WTC11 (cell line): Measurements from ENCODE around the gene SPTLC2. TPM values are rescaled to one million over a fixed set of nuclear protein-coding genes. Genes with fewer than 3 reads are reported as not detected.

ENCODE experiments used
- ATAC-seq: fragments of 200-7000 bp; cut with Tn5 transposase; 2 replicates; pipeline ENCODE4 v1.10.0; 2021; ENCODE audit warnings: mild to moderate bottlenecking, moderate library complexity
- CTCF ChIA-PET: fragments of 300-600 bp; sonication (Branson Sonifier 250); formaldehyde crosslinking; loops from one replicate; lab custom pipeline; 2021; ENCODE audit warnings: antibody characterized with exemption; lab: Charles Lee
- POLR2A ChIA-PET: fragments of 350-600 bp; sonication (Branson Sonifier 250); formaldehyde crosslinking; loops from one replicate; lab custom pipeline; 2021; ENCODE audit warnings: antibody characterized with exemption; lab: Charles Lee
- DNase-seq: peaks from one replicate; pipeline ENCODE4 v3.0.0; 2021; ENCODE audit warnings: low spot score
- H3K27ac Mint-ChIP-seq: 2 replicates; pipeline ENCODE4 v1.8.0; 2021; ENCODE audit warnings: mixed read lengths
- H3K27me3 Mint-ChIP-seq: 2 replicates; pipeline ENCODE4 v1.8.0; 2021; ENCODE audit warnings: low read depth, mild to moderate bottlenecking, moderate library complexity, mixed read lengths
- H3K36me3 Mint-ChIP-seq: 2 replicates; pipeline ENCODE4 v1.8.0; 2021; ENCODE audit warnings: mixed read lengths
- H3K4me1 Mint-ChIP-seq: 2 replicates; pipeline ENCODE4 v1.8.0; 2022; ENCODE audit warnings: mixed read lengths
- H3K4me3 Mint-ChIP-seq: 2 replicates; pipeline ENCODE4 v1.8.0; 2021; ENCODE audit warnings: mild to moderate bottlenecking, moderate library complexity, mixed read lengths
- H3K9me3 Mint-ChIP-seq: 2 replicates; pipeline ENCODE4 v1.8.0; 2021; ENCODE audit warnings: mixed read lengths
- AR ChIP-seq: fragments of 250-450 bp; sonication (Bioruptor Pico); IDR thresholded peaks from 2 replicates; pipeline ENCODE4 v1.9.0; 2021; ENCODE audit warnings: mild to moderate bottlenecking
- ATF1 ChIP-seq: sonication (generic); formaldehyde crosslinking; IDR thresholded peaks from 2 replicates; pipeline ENCODE4 v1.8.1; 2023; ENCODE audit warnings: mild to moderate bottlenecking, moderate library complexity, missing genetic modification reagents
- FOXK1 ChIP-seq: sonication (generic); formaldehyde crosslinking; IDR thresholded peaks from 2 replicates; pipeline ENCODE4 v1.8.0; 2022; ENCODE audit warnings: mild to moderate bottlenecking, moderate library complexity, missing genetic modification reagents
- GTF2I ChIP-seq: fragments of 250-450 bp; sonication (Bioruptor Pico); conservative IDR thresholded peaks from 2 replicates; pipeline ENCODE4 v1.4.0; 2021; ENCODE audit warnings: mild to moderate bottlenecking
- JAZF1 ChIP-seq: fragments of 250-450 bp; sonication (Bioruptor Pico); IDR thresholded peaks from 2 replicates; pipeline ENCODE4 v1.9.0; 2021; ENCODE audit warnings: moderate library complexity, mild to moderate bottlenecking, inconsistent platforms
- NFATC4 ChIP-seq: fragments of 250-450 bp; sonication (Bioruptor Pico); IDR thresholded peaks from 2 replicates; pipeline ENCODE4 v1.9.0; 2021; ENCODE audit warnings: mild to moderate bottlenecking
- NFYB ChIP-seq: sonication (generic); formaldehyde crosslinking; conservative IDR thresholded peaks from 2 replicates; pipeline ENCODE4 v1.8.0; 2022; ENCODE audit warnings: low read depth, missing genetic modification reagents
- RELA ChIP-seq: sonication (generic); formaldehyde crosslinking; IDR thresholded peaks from 2 replicates; pipeline ENCODE4 v1.8.1; 2022; ENCODE audit warnings: missing genetic modification reagents, mild to moderate bottlenecking, borderline replicate concordance
- RORB ChIP-seq: fragments of 250-450 bp; sonication (Bioruptor Pico); IDR thresholded peaks from 2 replicates; pipeline ENCODE4 v1.9.0; 2021; ENCODE audit warnings: mild to moderate bottlenecking
- SMAD3 ChIP-seq: sonication (generic); formaldehyde crosslinking; IDR thresholded peaks from 2 replicates; pipeline ENCODE4 v1.8.0; 2022; ENCODE audit warnings: missing genetic modification reagents, mild to moderate bottlenecking, borderline replicate concordance
- ZBTB21 ChIP-seq: sonication (generic); formaldehyde crosslinking; IDR thresholded peaks from 2 replicates; pipeline ENCODE4 v1.8.1; 2023; ENCODE audit warnings: mild to moderate bottlenecking, missing genetic modification reagents, borderline replicate concordance
- ZNF232 ChIP-seq: sonication (generic); formaldehyde crosslinking; IDR thresholded peaks from 2 replicates; pipeline ENCODE4 v1.8.0; 2022; ENCODE audit warnings: mild to moderate bottlenecking, missing genetic modification reagents
- ZNF396 ChIP-seq: fragments of 250-450 bp; sonication (Bioruptor Pico); IDR thresholded peaks from 2 replicates; pipeline ENCODE4 v1.8.0; 2021; ENCODE audit warnings: mild to moderate bottlenecking, moderate library complexity, borderline replicate concordance
- total RNA-seq: library from RNA; stranded (reverse); gene quantifications from 3 replicates; pipeline ENCODE4 v1.2.3, GENCODE V29; 2021
- TF ChIP-seq, protein P1 (sequence below): sonication (generic); formaldehyde crosslinking; IDR thresholded peaks from 2 replicates; pipeline ENCODE4 v1.8.1; 2022; ENCODE audit warnings: mild to moderate bottlenecking, missing genetic modification reagents, moderate library complexity, borderline replicate concordance
- TF ChIP-seq, protein P2 (sequence below): sonication (generic); formaldehyde crosslinking; IDR thresholded peaks from 2 replicates; pipeline ENCODE4 v1.8.1; 2023; ENCODE audit warnings: mild to moderate bottlenecking, missing genetic modification reagents
- TF ChIP-seq, protein P3 (sequence below): sonication (generic); formaldehyde crosslinking; IDR thresholded peaks from 2 replicates; pipeline ENCODE4 v1.8.0; 2023; ENCODE audit warnings: missing genetic modification reagents, mild to moderate bottlenecking, borderline replicate concordance
- TF ChIP-seq, protein P4 (sequence below): sonication (generic); formaldehyde crosslinking; IDR thresholded peaks from 2 replicates; pipeline ENCODE4 v1.8.1; 2022; ENCODE audit warnings: low read depth, missing genetic modification reagents, borderline replicate concordance

SPTLC2 gene
- total RNA-seq, 1 experiment from 2014 or later: 40.1 TPM

- TF ChIP-seq, protein P1, sequence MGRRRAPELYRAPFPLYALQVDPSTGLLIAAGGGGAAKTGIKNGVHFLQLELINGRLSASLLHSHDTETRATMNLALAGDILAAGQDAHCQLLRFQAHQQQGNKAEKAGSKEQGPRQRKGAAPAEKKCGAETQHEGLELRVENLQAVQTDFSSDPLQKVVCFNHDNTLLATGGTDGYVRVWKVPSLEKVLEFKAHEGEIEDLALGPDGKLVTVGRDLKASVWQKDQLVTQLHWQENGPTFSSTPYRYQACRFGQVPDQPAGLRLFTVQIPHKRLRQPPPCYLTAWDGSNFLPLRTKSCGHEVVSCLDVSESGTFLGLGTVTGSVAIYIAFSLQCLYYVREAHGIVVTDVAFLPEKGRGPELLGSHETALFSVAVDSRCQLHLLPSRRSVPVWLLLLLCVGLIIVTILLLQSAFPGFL (CRISPR knock-in tag): no peak
- TF ChIP-seq ATF1 (CRISPR knock-in tag) (no peak), ZNF396 (CRISPR knock-in tag) (no peak), SMAD3 (CRISPR knock-in tag) (no peak), RELA (CRISPR knock-in tag) (no peak)
- TF ChIP-seq, protein P2, sequence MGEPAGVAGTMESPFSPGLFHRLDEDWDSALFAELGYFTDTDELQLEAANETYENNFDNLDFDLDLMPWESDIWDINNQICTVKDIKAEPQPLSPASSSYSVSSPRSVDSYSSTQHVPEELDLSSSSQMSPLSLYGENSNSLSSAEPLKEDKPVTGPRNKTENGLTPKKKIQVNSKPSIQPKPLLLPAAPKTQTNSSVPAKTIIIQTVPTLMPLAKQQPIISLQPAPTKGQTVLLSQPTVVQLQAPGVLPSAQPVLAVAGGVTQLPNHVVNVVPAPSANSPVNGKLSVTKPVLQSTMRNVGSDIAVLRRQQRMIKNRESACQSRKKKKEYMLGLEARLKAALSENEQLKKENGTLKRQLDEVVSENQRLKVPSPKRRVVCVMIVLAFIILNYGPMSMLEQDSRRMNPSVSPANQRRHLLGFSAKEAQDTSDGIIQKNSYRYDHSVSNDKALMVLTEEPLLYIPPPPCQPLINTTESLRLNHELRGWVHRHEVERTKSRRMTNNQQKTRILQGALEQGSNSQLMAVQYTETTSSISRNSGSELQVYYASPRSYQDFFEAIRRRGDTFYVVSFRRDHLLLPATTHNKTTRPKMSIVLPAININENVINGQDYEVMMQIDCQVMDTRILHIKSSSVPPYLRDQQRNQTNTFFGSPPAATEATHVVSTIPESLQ (CRISPR knock-in tag): no peak
These were observed 41.9 kb downstream of the SPTLC2 start (continued) for GRCh38 chr14:77574446-77575115.

GRCh38 chr14:77573964-77574363 is 42.5 kb downstream of the SPTLC2 start:
- ChIA-PET POLR2A (no interaction called here), CTCF (no interaction called here)
- Mint-ChIP-seq H3K27me3 (no peaks in the 10 kb centered on the region), H3K27ac (no peak overlapping the region), H3K9me3 (no peaks in the 10 kb centered on the region), H3K4me3 (no peak overlapping the region)
- DNase-seq: no peak
- no peak for TF ChIP-seq AR (CRISPR knock-in tag)
- no peak for TF ChIP-seq NFYB
- no peak for TF ChIP-seq JAZF1 (CRISPR knock-in tag)
- TF ChIP-seq RORB (CRISPR knock-in tag): no peak
- no peak for TF ChIP-seq ATF1 (CRISPR knock-in tag)
- no peak for TF ChIP-seq NFATC4
- TF ChIP-seq, protein P3, sequence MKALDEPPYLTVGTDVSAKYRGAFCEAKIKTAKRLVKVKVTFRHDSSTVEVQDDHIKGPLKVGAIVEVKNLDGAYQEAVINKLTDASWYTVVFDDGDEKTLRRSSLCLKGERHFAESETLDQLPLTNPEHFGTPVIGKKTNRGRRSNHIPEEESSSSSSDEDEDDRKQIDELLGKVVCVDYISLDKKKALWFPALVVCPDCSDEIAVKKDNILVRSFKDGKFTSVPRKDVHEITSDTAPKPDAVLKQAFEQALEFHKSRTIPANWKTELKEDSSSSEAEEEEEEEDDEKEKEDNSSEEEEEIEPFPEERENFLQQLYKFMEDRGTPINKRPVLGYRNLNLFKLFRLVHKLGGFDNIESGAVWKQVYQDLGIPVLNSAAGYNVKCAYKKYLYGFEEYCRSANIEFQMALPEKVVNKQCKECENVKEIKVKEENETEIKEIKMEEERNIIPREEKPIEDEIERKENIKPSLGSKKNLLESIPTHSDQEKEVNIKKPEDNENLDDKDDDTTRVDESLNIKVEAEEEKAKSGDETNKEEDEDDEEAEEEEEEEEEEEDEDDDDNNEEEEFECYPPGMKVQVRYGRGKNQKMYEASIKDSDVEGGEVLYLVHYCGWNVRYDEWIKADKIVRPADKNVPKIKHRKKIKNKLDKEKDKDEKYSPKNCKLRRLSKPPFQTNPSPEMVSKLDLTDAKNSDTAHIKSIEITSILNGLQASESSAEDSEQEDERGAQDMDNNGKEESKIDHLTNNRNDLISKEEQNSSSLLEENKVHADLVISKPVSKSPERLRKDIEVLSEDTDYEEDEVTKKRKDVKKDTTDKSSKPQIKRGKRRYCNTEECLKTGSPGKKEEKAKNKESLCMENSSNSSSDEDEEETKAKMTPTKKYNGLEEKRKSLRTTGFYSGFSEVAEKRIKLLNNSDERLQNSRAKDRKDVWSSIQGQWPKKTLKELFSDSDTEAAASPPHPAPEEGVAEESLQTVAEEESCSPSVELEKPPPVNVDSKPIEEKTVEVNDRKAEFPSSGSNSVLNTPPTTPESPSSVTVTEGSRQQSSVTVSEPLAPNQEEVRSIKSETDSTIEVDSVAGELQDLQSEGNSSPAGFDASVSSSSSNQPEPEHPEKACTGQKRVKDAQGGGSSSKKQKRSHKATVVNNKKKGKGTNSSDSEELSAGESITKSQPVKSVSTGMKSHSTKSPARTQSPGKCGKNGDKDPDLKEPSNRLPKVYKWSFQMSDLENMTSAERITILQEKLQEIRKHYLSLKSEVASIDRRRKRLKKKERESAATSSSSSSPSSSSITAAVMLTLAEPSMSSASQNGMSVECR (CRISPR knock-in tag): no peak
- no peak for TF ChIP-seq ZNF232 (CRISPR knock-in tag)
- TF ChIP-seq GTF2I (CRISPR knock-in tag): no peak
- no peak for TF ChIP-seq FOXK1 (CRISPR knock-in tag)
- no peak for TF ChIP-seq ZBTB21 (CRISPR knock-in tag)
- TF ChIP-seq, protein P4, sequence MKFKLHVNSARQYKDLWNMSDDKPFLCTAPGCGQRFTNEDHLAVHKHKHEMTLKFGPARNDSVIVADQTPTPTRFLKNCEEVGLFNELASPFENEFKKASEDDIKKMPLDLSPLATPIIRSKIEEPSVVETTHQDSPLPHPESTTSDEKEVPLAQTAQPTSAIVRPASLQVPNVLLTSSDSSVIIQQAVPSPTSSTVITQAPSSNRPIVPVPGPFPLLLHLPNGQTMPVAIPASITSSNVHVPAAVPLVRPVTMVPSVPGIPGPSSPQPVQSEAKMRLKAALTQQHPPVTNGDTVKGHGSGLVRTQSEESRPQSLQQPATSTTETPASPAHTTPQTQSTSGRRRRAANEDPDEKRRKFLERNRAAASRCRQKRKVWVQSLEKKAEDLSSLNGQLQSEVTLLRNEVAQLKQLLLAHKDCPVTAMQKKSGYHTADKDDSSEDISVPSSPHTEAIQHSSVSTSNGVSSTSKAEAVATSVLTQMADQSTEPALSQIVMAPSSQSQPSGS (CRISPR knock-in tag): no peak
- TF ChIP-seq, all 79 proteins: peak for 0
- H3K4me1 Mint-ChIP-seq: peaks cover 10% of the 10 kb centered on the region
- no peak for ATAC-seq
- peaks cover 29% of the 10 kb centered on the region for H3K36me3 Mint-ChIP-seq
